HG03558 (cell line): ENCODE data around the gene ADCY1.

Source experiments
- ATAC-seq: cut with Tn5 transposase; IDR thresholded peaks from one replicate; pipeline ENCODE4 v1.9.1; 2021; ENCODE audit warnings: moderate number of reproducible peaks; ENCODE audit not compliant: unreplicated experiment; ENCODE audit errors: extremely low read depth

The ADCY1 gene

GRCh38 chr7:45647967-45648670 is 74.0 kb downstream of the ADCY1 start:
- ATAC-seq: no peak

GRCh38 chr7:45648671-45648995 is 74.5 kb downstream of the ADCY1 start:
- ATAC-seq: no peak

- ATAC-seq: no peak
These were observed 75.6 kb downstream of the ADCY1 start for GRCh38 chr7:45649560-45650346.

GRCh38 chr7:45650404-45651394 is 76.5 kb downstream of the ADCY1 start:
- no peak for ATAC-seq

- no peak for ATAC-seq
These were observed 77.4 kb downstream of the ADCY1 start for GRCh38 chr7:45651540-45651939.

GRCh38 chr7:45652630-45653029 is 78.5 kb downstream of the ADCY1 start:
- no peak for ATAC-seq

GRCh38 chr7:45653209-45653907 is 79.2 kb downstream of the ADCY1 start:
- no peak for ATAC-seq

- no peak for ATAC-seq
These were observed 80.2 kb downstream of the ADCY1 start for GRCh38 chr7:45654341-45654740.

- no peak for ATAC-seq
These were observed 81.4 kb downstream of the ADCY1 start for GRCh38 chr7:45655539-45655938.

- no peak for ATAC-seq
These were observed 82.3 kb downstream of the ADCY1 start for GRCh38 chr7:45656431-45656830.

GRCh38 chr7:45657136-45657889 is 83.1 kb downstream of the ADCY1 start:
- ATAC-seq: no peak

- ATAC-seq: no peak
These were observed 83.9 kb downstream of the ADCY1 start for GRCh38 chr7:45657890-45658715.

GRCh38 chr7:45658716-45659495 is 84.7 kb downstream of the ADCY1 start:
- ATAC-seq: no peak

GRCh38 chr7:45659496-45660139 is 85.5 kb downstream of the ADCY1 start:
- ATAC-seq: no peak

- ATAC-seq: no peak
These were observed 86.2 kb downstream of the ADCY1 start for GRCh38 chr7:45660201-45660900.

GRCh38 chr7:45660901-45661211 is 86.7 kb downstream of the ADCY1 start:
- no peak for ATAC-seq
